Astrocyte (in vitro differentiated cells and primary cell): ENCODE results near the gene C1orf216. TPM values are rescaled to one million over a fixed set of nuclear protein-coding genes. Genes with fewer than 3 reads are reported as not detected.
"Not testable (repeated sequence)": the region's sequence is repeated elsewhere in the genome, so short reads cannot be mapped to it uniquely, and the experiment has no call there.

Experiments
- DNase-seq: peaks from one replicate; pipeline ENCODE4 v3.0.0-alpha.2; 2010; ENCODE audit warnings: low read depth
- FAIRE-seq: peaks from 2 replicates; lab custom pipeline; 2011; peaks lifted over from hg19 to GRCh38; lab: Jason Lieb, UNC
- H2AFZ ChIP-seq: 2 replicates; pipeline ENCODE4 v1.6.0; 2012; ENCODE audit warnings: low read depth, low read length, inconsistent platforms
- H3K27ac ChIP-seq: 2 replicates; pipeline ENCODE4 v1.5.1; 2011; ENCODE audit warnings: low read depth, low read length, inconsistent platforms
- H3K27me3 ChIP-seq: 2 replicates; pipeline ENCODE4 v1.6.0; 2011; ENCODE audit warnings: low read length, inconsistent platforms; ENCODE audit not compliant: insufficient read depth
- H3K36me3 ChIP-seq: 2 replicates; pipeline ENCODE4 v1.5.1; 2011; ENCODE audit warnings: low read length, inconsistent platforms; ENCODE audit not compliant: insufficient read depth
- H3K4me1 ChIP-seq: 2 replicates; pipeline ENCODE4 v1.5.1; 2011; ENCODE audit warnings: low read length, inconsistent platforms; ENCODE audit not compliant: insufficient read depth
- H3K4me2 ChIP-seq: 2 replicates; pipeline ENCODE4 v1.6.0; 2012; ENCODE audit warnings: low read length, inconsistent platforms
- H3K4me3 ChIP-seq: 2 replicates; pipeline ENCODE4 v1.5.1; 2011; ENCODE audit warnings: low read depth, mild to moderate bottlenecking, low read length, inconsistent platforms; ENCODE audit not compliant: insufficient read depth
- H3K79me2 ChIP-seq: 2 replicates; pipeline ENCODE4 v1.6.0; 2012; ENCODE audit warnings: mild to moderate bottlenecking, low read length, inconsistent platforms; ENCODE audit not compliant: insufficient read depth
- H3K9ac ChIP-seq: 2 replicates; pipeline ENCODE4 v1.6.0; 2012; ENCODE audit warnings: mild to moderate bottlenecking, low read length, inconsistent platforms
- H3K9me3 ChIP-seq: 2 replicates; pipeline ENCODE4 v1.5.1; 2012; ENCODE audit warnings: low read depth, mild to moderate bottlenecking, low read length, inconsistent platforms; ENCODE audit not compliant: insufficient read depth
- H4K20me1 ChIP-seq: 2 replicates; pipeline ENCODE4 v1.6.0; 2012; ENCODE audit warnings: low read length, inconsistent platforms; ENCODE audit not compliant: insufficient read depth
- H3K27ac Mint-ChIP-seq: one replicate; pipeline ENCODE4 v1.8.0; 2021; ENCODE audit warnings: mild to moderate bottlenecking, mixed read lengths; ENCODE audit not compliant: unreplicated experiment
- H3K27me3 Mint-ChIP-seq: one replicate; pipeline ENCODE4 v1.8.0; 2021; ENCODE audit warnings: low read depth, mixed read lengths; ENCODE audit not compliant: unreplicated experiment
- H3K36me3 Mint-ChIP-seq: one replicate; pipeline ENCODE4 v1.8.0; 2021; ENCODE audit warnings: low read depth, mixed read lengths; ENCODE audit not compliant: unreplicated experiment
- H3K4me1 Mint-ChIP-seq: one replicate; pipeline ENCODE4 v1.8.0; 2021; ENCODE audit warnings: low read depth, mixed read lengths; ENCODE audit not compliant: unreplicated experiment
- H3K4me3 Mint-ChIP-seq: one replicate; pipeline ENCODE4 v1.8.0; 2021; ENCODE audit warnings: mild to moderate bottlenecking, moderate library complexity, mixed read lengths; ENCODE audit not compliant: unreplicated experiment
- H3K9me3 Mint-ChIP-seq: one replicate; pipeline ENCODE4 v1.8.0; 2021; ENCODE audit warnings: mild to moderate bottlenecking, mixed read lengths; ENCODE audit not compliant: unreplicated experiment
- CTCF ChIP-seq: IDR thresholded peaks from 2 replicates; pipeline ENCODE4 v1.5.1; 2011; ENCODE audit warnings: low read depth, mild to moderate bottlenecking, inconsistent platforms, low read length, moderate library complexity; ENCODE audit not compliant: insufficient read depth
- EZH2 ChIP-seq: IDR thresholded peaks from 2 replicates; pipeline ENCODE4 v1.6.1; 2012; ENCODE audit warnings: mild to moderate bottlenecking, low read length, inconsistent platforms; ENCODE audit not compliant: insufficient read depth
- total RNA-seq: library from RNA; stranded (reverse); gene quantifications from 2 replicates; pipeline ENCODE4 v1.2.1, GENCODE V29; 2021

The C1orf216 gene
- total RNA-seq, 1 donor from 2014 or later, result 12.5 TPM

- Histone ChIP-seq H3K4me3 (peak overlapping the region; percentile 28), H3K27ac (no peak overlapping the region), H4K20me1 (peaks cover 7% of the 10 kb centered on the region), H2AFZ (peak overlapping the region; percentile 63), H3K79me2 (no peaks in the 10 kb centered on the region), H3K4me1 (no peaks in the 10 kb centered on the region), H3K36me3 (no peaks in the 10 kb centered on the region), H3K27me3 (peaks cover 28% of the 10 kb centered on the region), H3K9me3 (no peaks in the 10 kb centered on the region), H3K9ac (peak overlapping the region; percentile 49), H3K4me2 (peak overlapping the region; percentile 85)
- H3K36me3 Mint-ChIP-seq, result peaks cover 6% of the 10 kb centered on the region
- H3K27ac Mint-ChIP-seq, result peak overlapping the region; percentile 43
- no peak for FAIRE-seq
- peaks cover 4% of the 10 kb centered on the region for H3K9me3 Mint-ChIP-seq
- TF ChIP-seq CTCF (no peak), EZH2 (peak; percentile 28)
- H3K27me3 Mint-ChIP-seq, result peaks cover 39% of the 10 kb centered on the region
- H3K4me1 Mint-ChIP-seq, result peaks cover 4% of the 10 kb centered on the region
- peak overlapping the region; percentile 79 for H3K4me3 Mint-ChIP-seq
- DNase-seq, result no peak
These were observed 11.7 kb downstream of the C1orf216 start for GRCh38 chr1:35706846-35707600.

- FAIRE-seq (no peak), DNase-seq (no peak)
- no peak overlapping the region for H3K4me3 ChIP-seq
- Mint-ChIP-seq H3K27ac (no peak overlapping the region), H3K9me3 (peaks cover 2% of the 10 kb centered on the region), H3K4me3 (no peak overlapping the region), H3K27me3 (peaks cover 43% of the 10 kb centered on the region), H3K36me3 (no peaks in the 10 kb centered on the region), H3K4me1 (peaks cover 4% of the 10 kb centered on the region)
- peaks cover 51% of the 10 kb centered on the region for H3K27me3 ChIP-seq
- no peak overlapping the region for H3K9ac ChIP-seq
- H3K9me3 ChIP-seq, result no peaks in the 10 kb centered on the region
- H3K79me2 ChIP-seq, result no peaks in the 10 kb centered on the region
- H3K36me3 ChIP-seq, result no peaks in the 10 kb centered on the region
- TF ChIP-seq CTCF, result no peak
- TF ChIP-seq EZH2, result no peak
- H3K4me2 ChIP-seq, result no peak overlapping the region
- no peaks in the 10 kb centered on the region for H3K4me1 ChIP-seq
- no peak overlapping the region for H2AFZ ChIP-seq
- no peaks in the 10 kb centered on the region for H4K20me1 ChIP-seq
- H3K27ac ChIP-seq, result no peak overlapping the region
These were observed 16.2 kb downstream of the C1orf216 start for GRCh38 chr1:35702508-35702907.

- not testable (repeated sequence) for H3K36me3 ChIP-seq, H3K4me1 ChIP-seq, H3K79me2 ChIP-seq, H3K9ac ChIP-seq, H3K36me3 Mint-ChIP-seq, H3K9me3 ChIP-seq, DNase-seq, H3K9me3 Mint-ChIP-seq, H3K4me3 ChIP-seq, H4K20me1 ChIP-seq, H3K27ac Mint-ChIP-seq, H3K27ac ChIP-seq, FAIRE-seq, H3K4me1 Mint-ChIP-seq, H3K4me3 Mint-ChIP-seq
- H3K27me3 Mint-ChIP-seq, result peaks cover 33% of the 10 kb centered on the region
- peak overlapping the region; percentile 61 for H3K4me2 ChIP-seq
- peaks cover 39% of the 10 kb centered on the region for H3K27me3 ChIP-seq
- H2AFZ ChIP-seq, result peak overlapping the region; percentile 11
These were observed 19.5 kb downstream of the C1orf216 start for GRCh38 chr1:35699152-35699551.
